Measurements from ENCODE around the gene TDRD1.
A peak's percentile ranks its signal among the peaks of the same experiment; 100 is the strongest.

Gene TDRD1

GRCh38 chr10:114174695-114175188 lies 4.4 kb upstream of the TDRD1 start:
- peak; percentile 3 for DNase-seq (ENCODE audit: low spot score)

- DNase-seq (ENCODE audit: low spot score) = no peak
These were observed 3.5 kb upstream of the TDRD1 start for GRCh38 chr10:114175667-114176066.

GRCh38 chr10:114176511-114176910 lies 2.6 kb upstream of the TDRD1 start:
- DNase-seq (ENCODE audit: low spot score) = no peak

GRCh38 chr10:114179747-114180146 lies 594 bp downstream of the TDRD1 start:
- no peak for DNase-seq (ENCODE audit: low spot score)

GRCh38 chr10:114180937-114181336 lies 1.8 kb downstream of the TDRD1 start:
- no peak for DNase-seq (ENCODE audit: low spot score)

GRCh38 chr10:114181971-114182370 lies 2.8 kb downstream of the TDRD1 start:
- no peak for DNase-seq (ENCODE audit: low spot score)

- DNase-seq (ENCODE audit: low spot score) = no peak
These were observed 4.4 kb downstream of the TDRD1 start for GRCh38 chr10:114183563-114183962.

GRCh38 chr10:114184276-114184675 lies 5.1 kb downstream of the TDRD1 start:
- no peak for DNase-seq (ENCODE audit: low spot score)

GRCh38 chr10:114188001-114188400 lies 8.8 kb downstream of the TDRD1 start:
- DNase-seq (ENCODE audit: low spot score) = no peak

- DNase-seq (ENCODE audit: low spot score) = no peak
These were observed 9.7 kb downstream of the TDRD1 start for GRCh38 chr10:114188900-114189299.

GRCh38 chr10:114189700-114190099 lies 10.5 kb downstream of the TDRD1 start:
- DNase-seq (ENCODE audit: low spot score) = no peak

- DNase-seq (ENCODE audit: low spot score) = no peak
These were observed 15.9 kb downstream of the TDRD1 start for GRCh38 chr10:114195079-114195478.

GRCh38 chr10:114199239-114199638 lies 20.1 kb downstream of the TDRD1 start:
- no peak for DNase-seq (ENCODE audit: low spot score)

- no peak for DNase-seq (ENCODE audit: low spot score)
These were observed 23.7 kb downstream of the TDRD1 start for GRCh38 chr10:114202812-114203211.

GRCh38 chr10:114206902-114207301 lies 27.7 kb downstream of the TDRD1 start:
- no peak for DNase-seq (ENCODE audit: low spot score)

- no peak for DNase-seq (ENCODE audit: low spot score)
These were observed 28.2 kb downstream of the TDRD1 start for GRCh38 chr10:114207349-114207748.

- DNase-seq (ENCODE audit: low spot score) = no peak
These were observed 29.2 kb downstream of the TDRD1 start for GRCh38 chr10:114208351-114208750.

- DNase-seq (ENCODE audit: low spot score) = no peak
These were observed 33.0 kb downstream of the TDRD1 start for GRCh38 chr10:114212153-114212552.

GRCh38 chr10:114215033-114215432 lies 35.9 kb downstream of the TDRD1 start:
- no peak for DNase-seq (ENCODE audit: low spot score)

GRCh38 chr10:114220281-114220680 lies 41.1 kb downstream of the TDRD1 start:
- no peak for DNase-seq (ENCODE audit: low spot score)

- DNase-seq (ENCODE audit: low spot score) = no peak
These were observed 42.1 kb downstream of the TDRD1 start for GRCh38 chr10:114221235-114221634.

- no peak for DNase-seq (ENCODE audit: low spot score)
These were observed 43.9 kb downstream of the TDRD1 start for GRCh38 chr10:114223066-114223465.

GRCh38 chr10:114228156-114228555 lies 49.0 kb downstream of the TDRD1 start:
- no peak for DNase-seq (ENCODE audit: low spot score)

GRCh38 chr10:114232561-114233176 lies 53.5 kb downstream of the TDRD1 start:
- DNase-seq (ENCODE audit: low spot score) = no peak

Data from COLO829 (cell line).